IMR-90 (cell line): ENCODE measurements around the gene TNS1. TPM values are rescaled to one million over a fixed set of nuclear protein-coding genes. Genes with fewer than 3 reads are reported as not detected.

Experiments used
- ATAC-seq: fragments of 200-7000 bp; cut with Tn5 transposase; 2 replicates; pipeline ENCODE4 v1.9.1; 2020; ENCODE audit warnings: low read depth, mild to moderate bottlenecking, moderate library complexity
- BruUV-seq: library from RNA; stranded (reverse); fragments of 400-500 nt; replicated peaks from 2 replicates; lab custom pipeline; 2021; lab: Mats Ljungman, UMichigan
- CTCF ChIA-PET: fragments of 300-600 bp; formaldehyde crosslinking; extraction: SDS; loops from one replicate; lab custom pipeline; 2021; ENCODE audit warnings: antibody characterized with exemption; lab: Yijun Ruan, JAX
- POLR2A ChIA-PET: fragments of 300-600 bp; sonication (Branson Sonifier 250); formaldehyde crosslinking; loops from one replicate; lab custom pipeline; 2022; ENCODE audit warnings: antibody characterized with exemption; ENCODE audit not compliant: unreplicated experiment; lab: Charles Lee
- DNase-seq: peaks from one replicate; pipeline ENCODE4 v3.0.0; 2013
- H2AFZ ChIP-seq: replicated peaks from 2 replicates; pipeline ENCODE3; 2013; ENCODE audit warnings: low read length, mild to moderate bottlenecking; ENCODE audit not compliant: poor library complexity
- H2AK5ac ChIP-seq: 2 replicates; pipeline ENCODE4 v1.6.1; 2013; ENCODE audit warnings: low read depth, low read length, inconsistent platforms
- H2AK9ac ChIP-seq: replicated peaks from 2 replicates; pipeline ENCODE3; 2013; ENCODE audit warnings: mild to moderate bottlenecking, low read depth, low read length, moderate library complexity; ENCODE audit not compliant: poor library complexity
- H2BK120ac ChIP-seq: 2 replicates; pipeline ENCODE4 v1.6.1; 2013; ENCODE audit warnings: low read depth, low read length, inconsistent platforms
- H2BK15ac ChIP-seq: 3 replicates; pipeline ENCODE4 v1.6.1; 2013; ENCODE audit warnings: low read depth, low read length, inconsistent platforms
- H2BK20ac ChIP-seq: 2 replicates; pipeline ENCODE4 v1.6.1; 2013; ENCODE audit warnings: low read depth, mild to moderate bottlenecking, inconsistent platforms, low read length, moderate library complexity
- H2BK5ac ChIP-seq: 2 replicates; pipeline ENCODE4 v1.6.1; 2013; ENCODE audit warnings: mild to moderate bottlenecking, low read depth, low read length, inconsistent platforms; ENCODE audit not compliant: poor library complexity, severe bottlenecking
- H3K14ac ChIP-seq: replicated peaks from 2 replicates; pipeline ENCODE4 v1.6.1; 2013; ENCODE audit warnings: low read depth, low read length, inconsistent platforms
- H3K18ac ChIP-seq: 2 replicates; pipeline ENCODE4 v1.6.1; 2013; ENCODE audit warnings: low read depth, low read length, control low read depth
- H3K23ac ChIP-seq: 2 replicates; pipeline ENCODE4 v1.6.1; 2013; ENCODE audit warnings: low read depth, low read length, inconsistent platforms
- H3K27ac ChIP-seq: 2 replicates; pipeline ENCODE4 v1.5.1; 2013; ENCODE audit warnings: mild to moderate bottlenecking, control low read depth, low read length; ENCODE audit not compliant: insufficient read depth
- H3K27me3 ChIP-seq: 2 replicates; pipeline ENCODE4 v1.6.1; 2013; ENCODE audit warnings: low read length; ENCODE audit not compliant: control insufficient read depth, insufficient read depth
- H3K36me3 ChIP-seq: 2 replicates; pipeline ENCODE4 v1.6.1; 2013; ENCODE audit warnings: low read length, mixed read lengths; ENCODE audit not compliant: control insufficient read depth, insufficient read depth
- H3K4ac ChIP-seq: 2 replicates; pipeline ENCODE4 v1.6.1; 2013; ENCODE audit warnings: low read depth, low read length, inconsistent platforms
- H3K4me1 ChIP-seq: 2 replicates; pipeline ENCODE4 v1.6.1; 2013; ENCODE audit warnings: low read length, mixed read lengths; ENCODE audit not compliant: control insufficient read depth, insufficient read depth
- H3K4me2 ChIP-seq: 2 replicates; pipeline ENCODE4 v1.6.1; 2013; ENCODE audit warnings: low read depth, mild to moderate bottlenecking, control low read depth, low read length, moderate library complexity
- H3K4me3 ChIP-seq: 2 replicates; pipeline ENCODE4 v1.5.1; 2013; ENCODE audit warnings: low read depth, mild to moderate bottlenecking, control low read depth, low read length, moderate library complexity; ENCODE audit not compliant: insufficient read depth
- H3K56ac ChIP-seq: 2 replicates; pipeline ENCODE4 v1.6.1; 2013; ENCODE audit warnings: low read length, inconsistent platforms; ENCODE audit not compliant: insufficient read depth; ENCODE audit errors: extremely low read depth
- H3K79me1 ChIP-seq, 2 experiments: 2 replicates each; pipeline ENCODE4 v1.6.1; 2013; ENCODE audit warnings: low read length in 2 of 2, inconsistent platforms in 1 of 2, low read depth in 1 of 2
- H3K9ac ChIP-seq: 2 replicates; pipeline ENCODE4 v1.6.1; 2013; ENCODE audit warnings: low read depth, low read length, control low read depth
- H3K9me1 ChIP-seq: 2 replicates; pipeline ENCODE4 v1.6.1; 2013; ENCODE audit warnings: low read length, inconsistent platforms; ENCODE audit not compliant: insufficient read depth
- H3K9me3 ChIP-seq: 2 replicates; pipeline ENCODE4 v1.6.1; 2013; ENCODE audit warnings: low read length; ENCODE audit not compliant: control insufficient read depth, insufficient read depth
- H4K20me1 ChIP-seq: 2 replicates; pipeline ENCODE4 v1.6.1; 2013; ENCODE audit warnings: low read length, inconsistent platforms; ENCODE audit not compliant: insufficient read depth
- H4K5ac ChIP-seq: 2 replicates; pipeline ENCODE4 v1.6.1; 2013; ENCODE audit warnings: mild to moderate bottlenecking, low read depth, low read length, control low read depth
- H4K8ac ChIP-seq, 2 experiments: 2 replicates each; pipeline ENCODE4 v1.6.1; 2013; ENCODE audit warnings: low read depth in 2 of 2, low read length in 2 of 2, control low read depth in 1 of 2, inconsistent platforms in 1 of 2
- H4K91ac ChIP-seq: 2 replicates; pipeline ENCODE4 v1.6.1; 2013; ENCODE audit warnings: low read depth, low read length, inconsistent platforms; ENCODE audit not compliant: insufficient read depth
- BHLHE40 ChIP-seq: fragments of 150-350 bp; IDR thresholded peaks from 2 replicates; pipeline ENCODE4 v1.6.1; 2016; ENCODE audit warnings: mild to moderate bottlenecking, low read depth, low read length
- CHD1 ChIP-seq: IDR thresholded peaks from 2 replicates; pipeline ENCODE4 v1.6.1; 2012; ENCODE audit warnings: low read depth, low read length, improper control_type of control experiment
- FOS ChIP-seq: fragments of 150-350 bp; IDR thresholded peaks from 2 replicates; pipeline ENCODE4 v1.6.1; 2016; ENCODE audit warnings: low read depth, low read length
- MAZ ChIP-seq: IDR thresholded peaks from 2 replicates; pipeline ENCODE4 v1.6.1; 2012; ENCODE audit warnings: low read depth, mild to moderate bottlenecking, low read length, improper control_type of control experiment, moderate library complexity, borderline replicate concordance
- MXI1 ChIP-seq: IDR thresholded peaks from 2 replicates; pipeline ENCODE4 v1.6.1; 2012; ENCODE audit warnings: low read depth, mild to moderate bottlenecking, low read length, moderate library complexity, borderline replicate concordance
- POLR2A ChIP-seq: IDR thresholded peaks from 2 replicates; pipeline ENCODE4 v1.6.1; 2012; ENCODE audit warnings: mild to moderate bottlenecking, low read depth, low read length
- RAD21 ChIP-seq: IDR thresholded peaks from 2 replicates; pipeline ENCODE4 v1.6.1; 2012; ENCODE audit warnings: low read length, improper control_type of control experiment
- RCOR1 ChIP-seq: IDR thresholded peaks from 2 replicates; pipeline ENCODE4 v1.6.1; 2012; ENCODE audit warnings: mild to moderate bottlenecking, low read length, improper control_type of control experiment; ENCODE audit not compliant: insufficient replicate concordance
- RFX5 ChIP-seq: IDR thresholded peaks from 2 replicates; pipeline ENCODE4 v1.8.0; 2012; ENCODE audit warnings: low read depth, mild to moderate bottlenecking, low read length, moderate library complexity
- SMC3 ChIP-seq: fragments of 150-350 bp; IDR thresholded peaks from 2 replicates; pipeline ENCODE4 v1.6.1; 2016; ENCODE audit warnings: low read depth, mild to moderate bottlenecking, antibody characterized with exemption, low read length, moderate library complexity
- WGBS, 2 experiments: methylation state at CpG; one replicate each; pipeline versions ENCODE4 v1.1.5 to v1.1.7; 2013; ENCODE audit warnings: missing lambda C conversion rate in 2 of 2; ENCODE audit not compliant: insufficient read length in 1 of 2; ENCODE audit errors: extremely low coverage in 2 of 2; 5-methylcytosine and 5-hydroxymethylcytosine counted together
- dilution Hi-C: fragments of 300-500 bp; cut with HindIII; formaldehyde crosslinking; loops from one replicate; pipeline ENCODE4 v1.14.3; 2018; ENCODE audit warnings: low sequenced_read_pairs; ENCODE audit not compliant: unreplicated experiment
- in situ Hi-C: fragments of 300-500 bp; cut with MboI; formaldehyde crosslinking; loops from 3 replicates; pipeline ENCODE4 v1.14.3; 2019; ENCODE audit warnings: low sequenced_read_pairs, inconsistent platforms, mixed read lengths
- intact Hi-C: fragments of 100-400 bp; cut with micrococcal nuclease; formaldehyde crosslinking; loops from 2 replicates; pipeline ENCODE4 v1.10.0; 2022
- polyA plus RNA-seq, 3 experiments: library from polyadenylated mRNA; depleted of rRNA; stranded (reverse); fragments of >200 nt; gene quantifications; 2 replicates each; pipeline ENCODE4 v1.2.3, GENCODE V29; 2012; ENCODE audit warnings: low replicate concordance in 1 of 3
- total RNA-seq: library from RNA; depleted of rRNA; stranded (reverse); fragments of >200 nt; gene quantifications from 2 replicates; pipeline ENCODE4 v1.2.3, GENCODE V29; 2012
- TF ChIP-seq, protein P1 (sequence below): fragments of 150-350 bp; IDR thresholded peaks from 2 replicates; pipeline ENCODE4 v1.6.1; 2017; ENCODE audit warnings: mild to moderate bottlenecking, antibody characterized with exemption, low read length, low read depth
- TF ChIP-seq, protein P2 (sequence below): conservative IDR thresholded peaks from 2 replicates; pipeline ENCODE4 v1.5.1; 2012; ENCODE audit warnings: mild to moderate bottlenecking, low read depth, low read length, improper control_type of control experiment

The TNS1 gene
- total and polyA plus RNA-seq, 2 of the 4 experiments (the other 2 are of a cell fraction): 41.1 to 45.2 TPM

GRCh38 chr2:217753460-217754200 is 249.2 kb downstream of the TNS1 start:
- H2BK5ac ChIP-seq: no peak overlapping the region
- no peak overlapping the region for H3K14ac ChIP-seq
- dilution Hi-C loops: no loop called here
- 0 out of 2 replicates have a peak overlapping the region, but pooled peaks have one; percentile 9 for H3K4ac ChIP-seq
- no peaks in the 10 kb centered on the region for H4K20me1 ChIP-seq
- ATAC-seq (peak; percentile 64), DNase-seq (peak; percentile 71)
- 0 out of 2 replicates have a peak overlapping the region, but pooled peaks have one; percentile 56 for H2BK20ac ChIP-seq
- intact Hi-C loops: no loop called here
- ChIA-PET CTCF (no interaction called here), POLR2A (interaction anchor here (0.5 kb wide), 1 partner anchor 29 kb away, joined by 7 read pairs; no protein-coding TSS in a partner anchor)
- H3K4me3 ChIP-seq: no peak overlapping the region
- in situ Hi-C loops: loop anchor here (10.0 kb wide), 1 partner anchor 1239 kb away; no protein-coding TSS in a partner anchor
- H2BK120ac ChIP-seq: no peak overlapping the region
- no peak overlapping the region for H2AK9ac ChIP-seq
- H3K27me3 ChIP-seq: no peaks in the 10 kb centered on the region
- no peak overlapping the region for H2AK5ac ChIP-seq
- H3K23ac ChIP-seq: no peak overlapping the region
- H3K18ac ChIP-seq: no peak overlapping the region; the same call in 1 of the 2 replicates
- no peaks in the 10 kb centered on the region for H3K36me3 ChIP-seq
- H2AFZ ChIP-seq: no peak overlapping the region
- H3K27ac ChIP-seq: peak overlapping the region; percentile 39; the same call in 1 of the 2 replicates
- no peaks in the 10 kb centered on the region for H3K79me1 ChIP-seq
- H3K4me2 ChIP-seq: 0 out of 2 replicates have a peak overlapping the region, but pooled peaks have one; percentile 7
- BruUV-seq: no TSS peak
- H3K9ac ChIP-seq: no peak overlapping the region
- H4K91ac ChIP-seq: peak overlapping the region; percentile 27; the same call in 1 of the 2 replicates
- peak overlapping the region in 1 of 2 experiments; percentile 28; a peak in 1 of 4 replicates for H4K8ac ChIP-seq
- no peak overlapping the region for H2BK15ac ChIP-seq
- H4K5ac ChIP-seq: peak overlapping the region; percentile 36; the same call in 1 of the 2 replicates
- TF ChIP-seq POLR2A: no peak
- TF ChIP-seq RCOR1: no peak
- no peak for TF ChIP-seq RAD21
- TF ChIP-seq, protein P1, sequence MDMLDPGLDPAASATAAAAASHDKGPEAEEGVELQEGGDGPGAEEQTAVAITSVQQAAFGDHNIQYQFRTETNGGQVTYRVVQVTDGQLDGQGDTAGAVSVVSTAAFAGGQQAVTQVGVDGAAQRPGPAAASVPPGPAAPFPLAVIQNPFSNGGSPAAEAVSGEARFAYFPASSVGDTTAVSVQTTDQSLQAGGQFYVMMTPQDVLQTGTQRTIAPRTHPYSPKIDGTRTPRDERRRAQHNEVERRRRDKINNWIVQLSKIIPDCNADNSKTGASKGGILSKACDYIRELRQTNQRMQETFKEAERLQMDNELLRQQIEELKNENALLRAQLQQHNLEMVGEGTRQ: no peak
- no peak for TF ChIP-seq BHLHE40
- TF ChIP-seq SMC3: no peak
- TF ChIP-seq MXI1: no peak
- TF ChIP-seq RFX5: no peak
- no peak for TF ChIP-seq FOS
- TF ChIP-seq CHD1: no peak
- TF ChIP-seq, protein P2, sequence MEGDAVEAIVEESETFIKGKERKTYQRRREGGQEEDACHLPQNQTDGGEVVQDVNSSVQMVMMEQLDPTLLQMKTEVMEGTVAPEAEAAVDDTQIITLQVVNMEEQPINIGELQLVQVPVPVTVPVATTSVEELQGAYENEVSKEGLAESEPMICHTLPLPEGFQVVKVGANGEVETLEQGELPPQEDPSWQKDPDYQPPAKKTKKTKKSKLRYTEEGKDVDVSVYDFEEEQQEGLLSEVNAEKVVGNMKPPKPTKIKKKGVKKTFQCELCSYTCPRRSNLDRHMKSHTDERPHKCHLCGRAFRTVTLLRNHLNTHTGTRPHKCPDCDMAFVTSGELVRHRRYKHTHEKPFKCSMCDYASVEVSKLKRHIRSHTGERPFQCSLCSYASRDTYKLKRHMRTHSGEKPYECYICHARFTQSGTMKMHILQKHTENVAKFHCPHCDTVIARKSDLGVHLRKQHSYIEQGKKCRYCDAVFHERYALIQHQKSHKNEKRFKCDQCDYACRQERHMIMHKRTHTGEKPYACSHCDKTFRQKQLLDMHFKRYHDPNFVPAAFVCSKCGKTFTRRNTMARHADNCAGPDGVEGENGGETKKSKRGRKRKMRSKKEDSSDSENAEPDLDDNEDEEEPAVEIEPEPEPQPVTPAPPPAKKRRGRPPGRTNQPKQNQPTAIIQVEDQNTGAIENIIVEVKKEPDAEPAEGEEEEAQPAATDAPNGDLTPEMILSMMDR: no peak
- TF ChIP-seq MAZ: no peak
- no peaks in the 10 kb centered on the region for H3K9me3 ChIP-seq
- H3K4me1 ChIP-seq: peaks cover 10% of the 10 kb centered on the region
- H3K9me1 ChIP-seq: no peaks in the 10 kb centered on the region
- H3K56ac ChIP-seq: no peak overlapping the region
- WGBS, 2 experiments: 80% methylated on average over 1 of the region's 9 CpGs; no CpG with 5 or more reads in 1 of the 2 experiments
